H9 (cell line): ENCODE results near the gene SNX32. TPM values are rescaled to one million over a fixed set of nuclear protein-coding genes. Genes with fewer than 3 reads are reported as not detected.

Experiments used
- DNase-seq: peaks from one replicate; pipeline ENCODE4 v3.0.0-alpha.2; 2017
- H2AFZ ChIP-seq: one replicate; pipeline ENCODE4 v1.6.1; 2013; ENCODE audit warnings: mild to moderate bottlenecking, low read length, control low read depth, moderate library complexity
- H2AK5ac ChIP-seq: 2 replicates; pipeline ENCODE4 v1.6.1; 2013; ENCODE audit warnings: low read length, control low read depth, mixed read lengths; ENCODE audit not compliant: insufficient read length
- H2BK120ac ChIP-seq: one replicate; pipeline ENCODE4 v1.6.1; 2013; ENCODE audit warnings: low read depth, mild to moderate bottlenecking, low read length, control low read depth, inconsistent platforms; ENCODE audit not compliant: poor library complexity, severe bottlenecking
- H2BK12ac ChIP-seq: 2 replicates; pipeline ENCODE4 v1.6.1; 2013; ENCODE audit warnings: low read length, control low read depth, mixed read lengths, low read depth; ENCODE audit not compliant: insufficient read length
- H2BK15ac ChIP-seq: 2 replicates; pipeline ENCODE4 v1.6.1; 2013; ENCODE audit warnings: low read depth, low read length, control low read depth
- H2BK20ac ChIP-seq: one replicate; pipeline ENCODE4 v1.6.1; 2013; ENCODE audit warnings: low read depth, mild to moderate bottlenecking, low read length, control low read depth, inconsistent platforms; ENCODE audit not compliant: poor library complexity, severe bottlenecking
- H2BK5ac ChIP-seq: 2 replicates; pipeline ENCODE4 v1.6.1; 2013; ENCODE audit warnings: low read length, control low read depth, mixed read lengths; ENCODE audit not compliant: insufficient read length
- H3K14ac ChIP-seq: 2 replicates; pipeline ENCODE4 v1.6.1; 2013; ENCODE audit warnings: low read length, control low read depth; ENCODE audit not compliant: insufficient read depth
- H3K18ac ChIP-seq: 2 replicates; pipeline ENCODE4 v1.6.1; 2013; ENCODE audit warnings: low read depth, mild to moderate bottlenecking, mixed read lengths, low read length, control low read depth; ENCODE audit not compliant: insufficient read length
- H3K23ac ChIP-seq: 2 replicates; pipeline ENCODE4 v1.6.1; 2013; ENCODE audit warnings: low read length, control low read depth, mixed read lengths, low read depth; ENCODE audit not compliant: insufficient read length
- H3K23me2 ChIP-seq: 2 replicates; pipeline ENCODE4 v1.6.1; 2013; ENCODE audit warnings: low read depth, mild to moderate bottlenecking, mixed read lengths, low read length, control low read depth; ENCODE audit not compliant: insufficient read length, poor library complexity, severe bottlenecking
- H3K27ac ChIP-seq: 2 replicates; pipeline ENCODE4 v1.5.1; 2013; ENCODE audit warnings: low read length, control low read depth, mixed read lengths, low read depth; ENCODE audit not compliant: insufficient read length
- H3K27me3 ChIP-seq: 2 replicates; pipeline ENCODE4 v1.6.1; 2013; ENCODE audit warnings: low read length, control low read depth, inconsistent platforms; ENCODE audit not compliant: insufficient read depth
- H3K4ac ChIP-seq: 2 replicates; pipeline ENCODE4 v1.6.1; 2013; ENCODE audit warnings: low read depth, mild to moderate bottlenecking, control low read depth, inconsistent platforms, low read length, moderate library complexity
- H3K4me1 ChIP-seq: 2 replicates; pipeline ENCODE4 v1.6.1; 2013; ENCODE audit warnings: low read length, control low read depth, inconsistent platforms; ENCODE audit not compliant: insufficient read depth
- H3K4me2 ChIP-seq: 2 replicates; pipeline ENCODE4 v1.6.1; 2013; ENCODE audit warnings: low read length, control low read depth, mixed read lengths; ENCODE audit not compliant: insufficient read length, insufficient read depth
- H3K56ac ChIP-seq: 2 replicates; pipeline ENCODE4 v1.6.1; 2013; ENCODE audit warnings: low read depth, mild to moderate bottlenecking, mixed read lengths, low read length, control low read depth; ENCODE audit not compliant: insufficient read length
- H3K79me1 ChIP-seq: 2 replicates; pipeline ENCODE4 v1.6.1; 2013; ENCODE audit warnings: low read depth, mild to moderate bottlenecking, moderate library complexity, low read length, control low read depth, inconsistent platforms; ENCODE audit not compliant: insufficient read depth, poor library complexity, severe bottlenecking
- H3K79me2 ChIP-seq: 2 replicates; pipeline ENCODE4 v1.6.1; 2013; ENCODE audit warnings: low read length, control low read depth, inconsistent platforms; ENCODE audit not compliant: insufficient read depth
- H3K9ac ChIP-seq: 2 replicates; pipeline ENCODE4 v1.6.1; 2013; ENCODE audit warnings: low read length, control low read depth, mixed read lengths; ENCODE audit not compliant: insufficient read length; ENCODE audit errors: extremely low read depth
- H3K9me3 ChIP-seq: one replicate; pipeline ENCODE4 v1.6.1; 2013; ENCODE audit warnings: low read depth, low read length, inconsistent platforms; ENCODE audit not compliant: control insufficient read depth
- H3T11ph ChIP-seq: one replicate; pipeline ENCODE4 v1.6.1; 2013; ENCODE audit warnings: mild to moderate bottlenecking, low read length, control low read depth, inconsistent platforms
- H4K20me1 ChIP-seq: one replicate; pipeline ENCODE4 v1.6.1; 2013; ENCODE audit not compliant: control insufficient read depth, insufficient read length, insufficient read depth
- H4K5ac ChIP-seq: 2 replicates; pipeline ENCODE4 v1.6.1; 2013; ENCODE audit warnings: low read depth, mild to moderate bottlenecking, mixed read lengths, low read length, control low read depth; ENCODE audit not compliant: insufficient read length
- H4K8ac ChIP-seq: replicated peaks from 2 replicates; pipeline ENCODE4 v1.6.1; 2013; ENCODE audit warnings: low read length, control low read depth, mixed read lengths, low read depth; ENCODE audit not compliant: insufficient read length
- H4K91ac ChIP-seq: 2 replicates; pipeline ENCODE4 v1.6.1; 2013; ENCODE audit warnings: low read depth, mild to moderate bottlenecking, moderate library complexity, mixed read lengths, low read length, control low read depth; ENCODE audit not compliant: insufficient read length
- H3K27ac Mint-ChIP-seq, 3 experiments: 2 replicates in 2 of 3; 3 replicates in 1 of 3; pipeline ENCODE4 v1.8.0; 2020 to 2021; ENCODE audit warnings: mixed read lengths in 3 of 3, mild to moderate bottlenecking in 1 of 3, moderate library complexity in 1 of 3
- H3K27me3 Mint-ChIP-seq: 2 replicates; pipeline ENCODE4 v1.8.0; 2021; ENCODE audit warnings: low read depth, mild to moderate bottlenecking, moderate library complexity, mixed read lengths
- H3K36me3 Mint-ChIP-seq, 3 experiments: 2 replicates in 2 of 3; 3 replicates in 1 of 3; pipeline ENCODE4 v1.8.0; 2020 to 2021; ENCODE audit warnings: low read depth in 3 of 3, mixed read lengths in 3 of 3; ENCODE audit not compliant: insufficient read depth in 1 of 3
- H3K4me1 Mint-ChIP-seq, 2 experiments: 2 replicates each; pipeline ENCODE4 v1.8.0; 2020; ENCODE audit warnings: mixed read lengths in 2 of 2
- H3K4me3 Mint-ChIP-seq, 2 experiments: 2 replicates in 1 of 2; 3 replicates in 1 of 2; pipeline ENCODE4 v1.8.0; 2020 to 2021; ENCODE audit warnings: mild to moderate bottlenecking in 2 of 2, mixed read lengths in 2 of 2, moderate library complexity in 1 of 2
- H3K9me3 Mint-ChIP-seq, 2 experiments: 2 replicates in 1 of 2; 3 replicates in 1 of 2; pipeline ENCODE4 v1.8.0; 2020; ENCODE audit warnings: mild to moderate bottlenecking in 2 of 2, mixed read lengths in 2 of 2, moderate library complexity in 1 of 2
- WGBS: extraction: QIAGEN DNeasy Blood & Tissue Kit; methylation state at CpG from one replicate; pipeline ENCODE4 v1.1.7; 2013; ENCODE audit warnings: missing lambda C conversion rate, low lambda C conversion rate, mixed read lengths; ENCODE audit not compliant: insufficient read length; ENCODE audit errors: extremely low coverage; 5-methylcytosine and 5-hydroxymethylcytosine counted together
- total RNA-seq: library from RNA; stranded (reverse); gene quantifications from 2 replicates; pipeline ENCODE4 v1.2.1, GENCODE V29; 2021
- TF ChIP-seq, protein P1 (sequence below): fragments of 200-600 bp; sonication (generic); conservative IDR thresholded peaks from 3 replicates; pipeline ENCODE4 v1.8.0; 2021; ENCODE audit warnings: antibody characterized with exemption, mild to moderate bottlenecking

Gene SNX32
- total RNA-seq, 1 experiment from 2014 or later: 1.2 TPM

DNA sequence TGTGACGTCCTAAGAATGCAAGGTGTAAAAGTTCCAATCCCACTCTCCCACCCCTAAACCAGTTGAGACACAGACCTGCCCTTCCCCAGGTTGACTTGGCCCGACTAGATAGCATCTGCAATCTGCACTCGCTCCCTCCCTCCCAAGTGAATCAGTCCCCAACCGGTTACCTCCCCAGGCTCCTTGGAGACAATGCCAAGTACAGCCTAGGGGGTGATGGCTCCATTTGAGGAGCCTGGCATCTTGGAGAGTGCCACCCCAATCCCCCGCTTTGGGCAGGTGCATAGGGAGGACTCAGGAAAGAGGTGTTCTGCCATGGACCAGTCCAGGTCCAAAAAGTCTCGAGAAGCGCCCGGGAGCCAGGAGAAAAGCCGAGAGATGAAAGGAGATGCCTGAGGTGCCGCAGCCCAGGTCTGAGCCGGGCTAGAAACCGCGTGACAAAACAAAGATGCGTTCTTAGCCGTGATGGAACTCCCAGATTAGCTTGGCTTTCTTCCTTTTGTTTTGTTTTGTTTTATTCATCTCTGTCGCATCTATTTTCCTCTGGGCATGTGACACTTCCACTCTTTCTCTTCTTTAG is 18.7 kb upstream of the SNX32 start:
- Histone ChIP-seq H4K20me1 (no peaks in the 10 kb centered on the region), H2BK15ac (no peak overlapping the region), H2BK5ac (no peak overlapping the region), H3K79me1 (no peaks in the 10 kb centered on the region), H3K4me1 (no peaks in the 10 kb centered on the region), H3K56ac (no peak overlapping the region), H2BK120ac (no peak overlapping the region), H3K23me2 (peaks cover 3% of the 10 kb centered on the region), H3K27ac (no peak overlapping the region), H3T11ph (no peak overlapping the region), H4K91ac (no peak overlapping the region), H3K14ac (no peak overlapping the region), H4K5ac (no peak overlapping the region), H3K4ac (no peak overlapping the region), H3K9ac (no peak overlapping the region), H3K23ac (no peak overlapping the region), H3K9me3 (no peaks in the 10 kb centered on the region), H2BK20ac (no peak overlapping the region), H2BK12ac (no peak overlapping the region), H4K8ac (no peak overlapping the region), H3K79me2 (no peaks in the 10 kb centered on the region), H3K27me3 (no peaks in the 10 kb centered on the region), H2AFZ (no peak overlapping the region), H2AK5ac (no peak overlapping the region), H3K18ac (no peak overlapping the region), H3K4me2 (no peak overlapping the region)
- H3K9me3 Mint-ChIP-seq: no peaks in the 10 kb centered on the region
- TF ChIP-seq, protein P1, sequence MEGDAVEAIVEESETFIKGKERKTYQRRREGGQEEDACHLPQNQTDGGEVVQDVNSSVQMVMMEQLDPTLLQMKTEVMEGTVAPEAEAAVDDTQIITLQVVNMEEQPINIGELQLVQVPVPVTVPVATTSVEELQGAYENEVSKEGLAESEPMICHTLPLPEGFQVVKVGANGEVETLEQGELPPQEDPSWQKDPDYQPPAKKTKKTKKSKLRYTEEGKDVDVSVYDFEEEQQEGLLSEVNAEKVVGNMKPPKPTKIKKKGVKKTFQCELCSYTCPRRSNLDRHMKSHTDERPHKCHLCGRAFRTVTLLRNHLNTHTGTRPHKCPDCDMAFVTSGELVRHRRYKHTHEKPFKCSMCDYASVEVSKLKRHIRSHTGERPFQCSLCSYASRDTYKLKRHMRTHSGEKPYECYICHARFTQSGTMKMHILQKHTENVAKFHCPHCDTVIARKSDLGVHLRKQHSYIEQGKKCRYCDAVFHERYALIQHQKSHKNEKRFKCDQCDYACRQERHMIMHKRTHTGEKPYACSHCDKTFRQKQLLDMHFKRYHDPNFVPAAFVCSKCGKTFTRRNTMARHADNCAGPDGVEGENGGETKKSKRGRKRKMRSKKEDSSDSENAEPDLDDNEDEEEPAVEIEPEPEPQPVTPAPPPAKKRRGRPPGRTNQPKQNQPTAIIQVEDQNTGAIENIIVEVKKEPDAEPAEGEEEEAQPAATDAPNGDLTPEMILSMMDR: no peak
- no CpG with 5 or more reads among the region's 16 CpGs for WGBS
- no peaks in the 10 kb centered on the region; a peak in 1 of 7 replicates for H3K36me3 Mint-ChIP-seq
- DNase-seq: no peak
- H3K4me1 Mint-ChIP-seq: peaks cover 0 to 8% of the 10 kb centered on the region in 2 experiments; a peak in 1 of 4 replicates
- H3K27ac Mint-ChIP-seq: no peak overlapping the region
- no peak overlapping the region for H3K4me3 Mint-ChIP-seq
- peaks cover 43% of the 10 kb centered on the region for H3K27me3 Mint-ChIP-seq
